Sigmoid colon (tissue), 4 donors: Measurements from ENCODE around the gene TJP2.
A peak's percentile ranks its signal among the peaks of the same experiment; 100 is the strongest.

Experiments
- EP300 ChIP-seq, 4 donors: sonication (generic); formaldehyde crosslinking; IDR thresholded peaks; one replicate each; pipeline ENCODE4 v1.6.1; 2017; ENCODE audit warnings: antibody characterized with exemption in 4 of 4
- POLR2A ChIP-seq, 2 donors: fragments of 450-650 bp; IDR thresholded peaks; one replicate each; pipeline ENCODE4 v1.6.1; 2016; ENCODE audit warnings: antibody characterized with exemption in 2 of 2, mild to moderate bottlenecking in 2 of 2, moderate library complexity in 2 of 2
- POLR2AphosphoS5 ChIP-seq, 4 donors: sonication (generic); formaldehyde crosslinking; IDR thresholded peaks; one replicate each; pipeline ENCODE4 v1.6.1; 2017; ENCODE audit warnings: antibody characterized with exemption in 4 of 4
- TF ChIP-seq, protein P1 (sequence below), 4 experiments: fragments of 450-650 bp in 3 of 4; fragments of 200-600 bp in 1 of 4; IDR thresholded peaks; one replicate each; pipeline ENCODE4 v1.5.1; 2016 to 2019; ENCODE audit warnings: antibody characterized with exemption in 4 of 4, mild to moderate bottlenecking in 3 of 4, moderate library complexity in 2 of 4

DNA sequence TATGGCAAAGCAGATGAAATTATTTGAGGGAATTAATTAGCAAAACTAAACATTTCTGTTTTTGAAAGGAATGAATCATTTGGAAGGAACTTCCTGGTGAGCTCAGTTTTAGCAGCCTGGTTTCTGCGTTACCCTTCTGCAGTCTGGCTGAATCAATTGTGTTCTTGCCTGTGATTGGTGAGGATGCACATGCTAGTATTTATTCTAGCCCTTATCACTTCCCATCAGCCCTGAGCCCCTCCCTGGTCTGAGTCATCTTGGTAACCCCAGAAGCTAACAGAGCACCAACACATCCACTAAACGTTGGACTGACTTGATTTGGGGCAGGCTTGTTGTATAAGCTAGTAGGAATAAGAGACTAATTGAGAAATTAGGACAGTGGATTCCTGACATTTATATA, 6.6 kb downstream of the TJP2 start:
- TF ChIP-seq, protein P1, sequence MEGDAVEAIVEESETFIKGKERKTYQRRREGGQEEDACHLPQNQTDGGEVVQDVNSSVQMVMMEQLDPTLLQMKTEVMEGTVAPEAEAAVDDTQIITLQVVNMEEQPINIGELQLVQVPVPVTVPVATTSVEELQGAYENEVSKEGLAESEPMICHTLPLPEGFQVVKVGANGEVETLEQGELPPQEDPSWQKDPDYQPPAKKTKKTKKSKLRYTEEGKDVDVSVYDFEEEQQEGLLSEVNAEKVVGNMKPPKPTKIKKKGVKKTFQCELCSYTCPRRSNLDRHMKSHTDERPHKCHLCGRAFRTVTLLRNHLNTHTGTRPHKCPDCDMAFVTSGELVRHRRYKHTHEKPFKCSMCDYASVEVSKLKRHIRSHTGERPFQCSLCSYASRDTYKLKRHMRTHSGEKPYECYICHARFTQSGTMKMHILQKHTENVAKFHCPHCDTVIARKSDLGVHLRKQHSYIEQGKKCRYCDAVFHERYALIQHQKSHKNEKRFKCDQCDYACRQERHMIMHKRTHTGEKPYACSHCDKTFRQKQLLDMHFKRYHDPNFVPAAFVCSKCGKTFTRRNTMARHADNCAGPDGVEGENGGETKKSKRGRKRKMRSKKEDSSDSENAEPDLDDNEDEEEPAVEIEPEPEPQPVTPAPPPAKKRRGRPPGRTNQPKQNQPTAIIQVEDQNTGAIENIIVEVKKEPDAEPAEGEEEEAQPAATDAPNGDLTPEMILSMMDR (IDR thresholded peaks at IDR 0.05): no peak
- TF ChIP-seq EP300 (IDR thresholded peaks at IDR 0.05): no peak
- no peak for TF ChIP-seq POLR2A (IDR thresholded peaks at IDR 0.05)
- TF ChIP-seq POLR2AphosphoS5 (IDR thresholded peaks at IDR 0.05): peak in 1 of 4 donors; percentile 46
